SK-N-SH (cell line): ENCODE data around the gene CNP. TPM values are rescaled to one million over a fixed set of nuclear protein-coding genes. Genes with fewer than 3 reads are reported as not detected.
"Not testable (repeated sequence)": the region's sequence is repeated elsewhere in the genome, so short reads cannot be mapped to it uniquely, and the experiment has no call there.

Source experiments
- CTCF ChIA-PET: fragments of 300-600, 350-600 bp; formaldehyde crosslinking; extraction: SDS; loops from one replicate; lab custom pipeline; 2021; lab: Yijun Ruan, JAX
- POLR2A ChIA-PET: fragments of 350-600 bp; sonication (Branson Sonifier 250); formaldehyde crosslinking; extraction: SDS; loops from one replicate; lab custom pipeline; 2020; ENCODE audit warnings: antibody characterized with exemption, inconsistent platforms; lab: Yijun Ruan, JAX
- DNase-seq: peaks from one replicate; pipeline ENCODE4 v3.0.0; 2012
- H2AFZ ChIP-seq: fragments of 200-600 bp; sonication (generic); 2 replicates; pipeline ENCODE4 v1.8.1; 2016; ENCODE audit warnings: antibody characterized with exemption, mild to moderate bottlenecking, low read depth
- H3F3A ChIP-seq: fragments of 200-600 bp; sonication (generic); replicated peaks from 2 replicates; pipeline ENCODE3; 2016; ENCODE audit warnings: antibody characterized with exemption, mild to moderate bottlenecking; ENCODE audit not compliant: insufficient read depth
- H3K27ac ChIP-seq, 2 experiments: fragments of 200-500 bp in 1 of 2; fragments of 200-600 bp in 1 of 2; sonication (Bioruptor generic) in 1 of 2; sonication (generic), shearing (Covaris generic) in 1 of 2; 2 replicates each; pipeline versions ENCODE4 v1.5.1 to v1.6.1; 2014 to 2016; ENCODE audit warnings: low read depth in 2 of 2, inconsistent platforms in 1 of 2, low read length in 1 of 2, mild to moderate bottlenecking in 1 of 2, mixed read lengths in 1 of 2
- H3K27me3 ChIP-seq: fragments of 200-600 bp; sonication (generic), shearing (Covaris generic); 2 replicates; pipeline ENCODE4 v1.6.1; 2016; ENCODE audit warnings: mixed run types; ENCODE audit not compliant: insufficient read depth
- H3K36me3 ChIP-seq, 2 experiments: fragments of 200-500 bp in 1 of 2; fragments of 200-600 bp in 1 of 2; sonication (Bioruptor generic) in 1 of 2; sonication (generic) in 1 of 2; replicated peaks in 1 of 2; 2 replicates each; pipeline versions ENCODE3 to v1.5.1; 2014 to 2016; ENCODE audit warnings: low read length in 1 of 2, mild to moderate bottlenecking in 1 of 2; ENCODE audit not compliant: insufficient read depth in 2 of 2, control insufficient read depth in 1 of 2
- H3K4me1 ChIP-seq, 2 experiments: fragments of 200-500 bp in 1 of 2; fragments of 200-600 bp in 1 of 2; sonication (Bioruptor generic) in 1 of 2; sonication (generic), shearing (Covaris generic) in 1 of 2; 2 replicates each; pipeline versions ENCODE4 v1.5.1 to v1.6.1; 2014 to 2016; ENCODE audit warnings: low read depth in 1 of 2, low read length in 1 of 2, mixed run types in 1 of 2; ENCODE audit not compliant: insufficient read depth in 2 of 2, control insufficient read depth in 1 of 2
- H3K4me2 ChIP-seq: fragments of 200-600 bp; sonication (generic), shearing (Covaris generic); 2 replicates; pipeline ENCODE4 v1.6.1; 2017; ENCODE audit warnings: mixed run types
- H3K4me3 ChIP-seq, 2 experiments: fragments of 200-500 bp in 1 of 2; fragments of 200-600 bp in 1 of 2; sonication (Bioruptor generic) in 1 of 2; sonication (generic), shearing (Covaris generic) in 1 of 2; 2 replicates each; pipeline versions ENCODE4 v1.5.1 to v1.8.1; 2014 to 2016; ENCODE audit warnings: low read depth in 2 of 2, inconsistent platforms in 1 of 2, low read length in 1 of 2, mild to moderate bottlenecking in 1 of 2, mixed read lengths in 1 of 2, moderate library complexity in 1 of 2
- H3K79me2 ChIP-seq: fragments of 200-600 bp; sonication (generic); 2 replicates; pipeline ENCODE4 v1.8.1; 2017; ENCODE audit warnings: mild to moderate bottlenecking; ENCODE audit not compliant: insufficient read depth
- H3K9ac ChIP-seq: fragments of 200-600 bp; sonication (generic); 2 replicates; pipeline ENCODE4 v1.6.1; 2017; ENCODE audit warnings: mixed run types
- H3K9me2 ChIP-seq: fragments of 200-600 bp; sonication (generic); 2 replicates; pipeline ENCODE4 v1.6.1; 2017; ENCODE audit warnings: mixed run types
- H3K9me3 ChIP-seq: fragments of 200-600 bp; sonication (generic); 2 replicates; pipeline ENCODE4 v1.6.1; 2017; ENCODE audit warnings: mixed run types, mild to moderate bottlenecking, moderate library complexity
- H4K20me1 ChIP-seq: fragments of 200-600 bp; sonication (generic); 2 replicates; pipeline ENCODE4 v1.6.1; 2017; ENCODE audit warnings: mild to moderate bottlenecking, mixed run types; ENCODE audit not compliant: insufficient read depth
- CTCF ChIP-seq: fragments of 200-600 bp; sonication (generic); IDR thresholded peaks from 2 replicates; pipeline ENCODE4 v1.6.1; 2017; ENCODE audit warnings: antibody characterized with exemption, mild to moderate bottlenecking, moderate library complexity
- RXRA ChIP-seq: IDR thresholded peaks from 2 replicates; pipeline ENCODE4 v1.4.0; 2012; ENCODE audit warnings: low read depth, mild to moderate bottlenecking, borderline replicate concordance
- TCF12 ChIP-seq: IDR thresholded peaks from 2 replicates; pipeline ENCODE4 v1.4.0; 2012
- WGBS: methylation state at CpG from one replicate; pipeline ENCODE4 v1.1.6; 2017; ENCODE audit warnings: low lambda C conversion rate; 5-methylcytosine and 5-hydroxymethylcytosine counted together
- polyA plus RNA-seq, 3 experiments: library from polyadenylated mRNA; depleted of rRNA; stranded (reverse); fragments of >200 nt; gene quantifications; 2 replicates each; pipeline ENCODE4 v1.2.3, GENCODE V29; 2012

Gene CNP
- polyA plus RNA-seq, 1 of the 3 experiments (the other 2 are of a cell fraction): 54.8 TPM

GRCh38 chr17:42019509-42020404 lies 53.2 kb downstream of the CNP start, which contains the start of gene NKIRAS2 (continued):
- TF ChIP-seq CTCF: peak; percentile 82
- TF ChIP-seq TCF12: peak; percentile 25; the same call in 1 of the 2 replicates

GRCh38 chr17:42020845-42021244 lies 54.2 kb downstream of the CNP start:
- not testable (repeated sequence) for H3K27ac ChIP-seq, H3K9me2 ChIP-seq, H3K9me3 ChIP-seq, H2AFZ ChIP-seq, H3K27me3 ChIP-seq, H4K20me1 ChIP-seq, DNase-seq
- peak overlapping the region; percentile 82 for H3K4me2 ChIP-seq
- peak overlapping the region; percentile 91 to 92 for H3K4me3 ChIP-seq
- POLR2A ChIA-PET: interaction anchor here (0.8 to 1.6 kb wide), 2 partner anchors 100 to 256 kb away, joined by 4 to 9 read pairs; partner anchors contain the start of gene KAT2A
- WGBS: 41% methylated on average over 8 of the region's 8 CpGs
- H3K36me3 ChIP-seq: peaks cover 18 to 24% of the 10 kb centered on the region in 2 experiments
- peaks cover 35% of the 10 kb centered on the region for H3F3A ChIP-seq
- peaks cover 10 to 25% of the 10 kb centered on the region in 2 experiments for H3K4me1 ChIP-seq
- CTCF ChIA-PET: interaction anchor here (1.0 to 17.3 kb wide), 10 partner anchors 11 to 160 kb away, joined by 3 to 496 read pairs (median 7); partner anchors contain the start of genes CNP, DHX58, HSPB9 and KAT2A
- H3K79me2 ChIP-seq: peaks cover 39% of the 10 kb centered on the region
- peak overlapping the region; percentile 97 for H3K9ac ChIP-seq

- Histone ChIP-seq H3K36me3 (peaks cover 18 to 24% of the 10 kb centered on the region in 2 experiments), H3K4me3 (no peak overlapping the region), H3K4me1 (peaks cover 7 to 14% of the 10 kb centered on the region in 2 experiments; a peak in 2 of 4 replicates), H4K20me1 (no peaks in the 10 kb centered on the region), H3K9me2 (no peaks in the 10 kb centered on the region), H2AFZ (no peak overlapping the region), H3F3A (peaks cover 31% of the 10 kb centered on the region), H3K79me2 (peaks cover 25% of the 10 kb centered on the region), H3K27ac (peak overlapping the region in 1 of 2 experiments; percentile 52; a peak in 1 of 4 replicates), H3K9me3 (no peaks in the 10 kb centered on the region), H3K27me3 (no peaks in the 10 kb centered on the region), H3K9ac (no peak overlapping the region; the same call in 1 of the 2 replicates), H3K4me2 (no peak overlapping the region)
- TF ChIP-seq RXRA: no peak
- no peak for DNase-seq
- ChIA-PET CTCF (interaction anchor here (0.7 to 17.3 kb wide), 22 partner anchors 8 to 286 kb away, joined by 3 to 496 read pairs (median 4); partner anchors contain the start of genes C17orf113, DHX58, HSPB9 and KAT2A), POLR2A (no interaction called here)
- WGBS: 90% methylated on average over 12 of the region's 15 CpGs
Measured at GRCh38 chr17:42023524-42024349, 57.1 kb downstream of the CNP start.
